Liver (tissue), 3 donors: ENCODE results near the gene TRABD.

Source experiments
- CTCF ChIP-seq: fragments of 150-350 bp; IDR thresholded peaks from 2 replicates; pipeline ENCODE4 v1.5.1; 2017; ENCODE audit warnings: improper control_type of control experiment, low read depth, low read length; ENCODE audit not compliant: missing input control
- EGR1 ChIP-seq, 2 donors: IDR thresholded peaks; 2 replicates each; pipeline ENCODE4 v1.6.1; 2016 to 2018; ENCODE audit warnings: antibody characterized with exemption in 2 of 2, low read depth in 2 of 2
- FOXA1 ChIP-seq: IDR thresholded peaks from 2 replicates; pipeline ENCODE4 v1.6.1; 2016; ENCODE audit warnings: antibody characterized with exemption
- GABPA ChIP-seq, 2 donors: IDR thresholded peaks in 1 of 2; conservative IDR thresholded peaks in 1 of 2; 2 replicates each; pipeline ENCODE4 v1.6.1; 2016; ENCODE audit warnings: antibody characterized with exemption in 2 of 2, mild to moderate bottlenecking in 1 of 2, moderate library complexity in 1 of 2
- MAX ChIP-seq: IDR thresholded peaks from 2 replicates; pipeline ENCODE4 v1.6.1; 2016; ENCODE audit warnings: antibody characterized with exemption
- RAD21 ChIP-seq, 2 donors: IDR thresholded peaks; 2 replicates each; pipeline ENCODE4 v1.6.1; 2016; ENCODE audit warnings: antibody characterized with exemption in 2 of 2, mild to moderate bottlenecking in 2 of 2
- REST ChIP-seq: IDR thresholded peaks from 2 replicates; pipeline ENCODE4 v1.6.1; 2016; ENCODE audit warnings: antibody characterized with exemption, mild to moderate bottlenecking
- RXRA ChIP-seq, 2 donors: IDR thresholded peaks; 2 replicates each; pipeline ENCODE4 v1.6.1; 2017 to 2018; ENCODE audit warnings: antibody characterized with exemption in 2 of 2, mild to moderate bottlenecking in 1 of 2
- TAF1 ChIP-seq: conservative IDR thresholded peaks from 2 replicates; pipeline ENCODE4 v1.6.1; 2016; ENCODE audit warnings: antibody characterized with exemption, mild to moderate bottlenecking
- TF ChIP-seq, protein P1 (sequence below): IDR thresholded peaks from 2 replicates; pipeline ENCODE4 v1.6.1; 2016; ENCODE audit warnings: antibody characterized with exemption
- donor health status: healthy.
- donor health status: healthy.

GRCh38 chr22:50238755-50239154 lies 53.0 kb downstream of the TRABD start:
- TF ChIP-seq FOXA1 (no peak), CTCF (no peak), REST (no peak), RAD21 (IDR thresholded peaks at IDR 0.05) (no peak), RXRA (IDR thresholded peaks at IDR 0.05) (no peak), TAF1 (no peak), MAX (no peak), EGR1 (IDR thresholded peaks at IDR 0.05; ENCODE audit: low read depth in 2 of 2) (no peak), GABPA (IDR thresholded peaks at IDR 0.05 in 1 of 2, conservative IDR thresholded peaks at IDR 0.05 in 1 of 2) (no peak)
- TF ChIP-seq, protein P1, sequence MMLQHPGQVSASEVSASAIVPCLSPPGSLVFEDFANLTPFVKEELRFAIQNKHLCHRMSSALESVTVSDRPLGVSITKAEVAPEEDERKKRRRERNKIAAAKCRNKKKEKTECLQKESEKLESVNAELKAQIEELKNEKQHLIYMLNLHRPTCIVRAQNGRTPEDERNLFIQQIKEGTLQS: no peak
